Mesodermal cell (in vitro differentiated cells): ENCODE results near the gene FIZ1.

ENCODE experiments used
- H3K27ac ChIP-seq: 2 replicates; pipeline ENCODE4 v1.7.0; 2013; ENCODE audit warnings: mild to moderate bottlenecking, low read depth, low read length, moderate library complexity; ENCODE audit not compliant: severe bottlenecking
- H3K36me3 ChIP-seq: 2 replicates; pipeline ENCODE4 v1.7.1; 2013; ENCODE audit warnings: mild to moderate bottlenecking, low read length, moderate library complexity; ENCODE audit not compliant: control insufficient read depth, insufficient read depth
- H3K4me1 ChIP-seq: one replicate; pipeline ENCODE4 v1.7.1; 2013; ENCODE audit warnings: mild to moderate bottlenecking, low read length; ENCODE audit not compliant: insufficient read depth, control insufficient read depth, poor library complexity, severe bottlenecking
- H3K4me3 ChIP-seq: 2 replicates; pipeline ENCODE4 v1.7.0; 2013; ENCODE audit warnings: low read length, control low read depth, mild to moderate bottlenecking; ENCODE audit not compliant: insufficient read depth, poor library complexity, severe bottlenecking; ENCODE audit errors: extremely low read depth
- H3K9me3 ChIP-seq: 2 replicates; pipeline ENCODE4 v1.7.1; 2013; ENCODE audit warnings: mild to moderate bottlenecking, low read length, moderate library complexity; ENCODE audit not compliant: control insufficient read depth
- WGBS, 2 experiments: methylation state at CpG; one replicate each; pipeline ENCODE4 v1.1.5; 2013; ENCODE audit warnings: missing lambda C conversion rate in 2 of 2; ENCODE audit not compliant: insufficient coverage in 2 of 2; 5-methylcytosine and 5-hydroxymethylcytosine counted together

FIZ1 gene

GRCh38 chr19:55600662-55601028 lies 1.3 kb upstream of the FIZ1 start:
- WGBS, 2 experiments: 14 to 83% methylated on average over 1 to 7 of the region's 15 CpGs
- peaks cover 21% of the 10 kb centered on the region for H3K36me3 ChIP-seq
- H3K4me1 ChIP-seq: peaks cover 9% of the 10 kb centered on the region
- no peaks in the 10 kb centered on the region for H3K9me3 ChIP-seq
- H3K4me3 ChIP-seq: peak overlapping the region; percentile 61
- peak overlapping the region; percentile 97 for H3K27ac ChIP-seq

GRCh38 chr19:55599842-55600661 lies 735 bp upstream of the FIZ1 start, which contains the start of gene ZNF524:
Gene ZNF524, plus strand, starts transcription at chr19:55600288. Its CDS starts 1,825 bp downstream, at chr19:55602113.
- Histone ChIP-seq H3K36me3 (peaks cover 26% of the 10 kb centered on the region), H3K4me1 (peaks cover 9% of the 10 kb centered on the region), H3K9me3 (no peaks in the 10 kb centered on the region), H3K4me3 (peak within 1 kb of the TSS; percentile 61), H3K27ac (peak within 1 kb of the TSS; percentile 97)
- WGBS, 2 experiments: 0% methylated on average over 36 to 38 of the region's 97 CpGs

- 0 to 9% methylated on average over 17 to 22 of the region's 26 CpGs for WGBS, 2 experiments
- H3K27ac ChIP-seq: peak overlapping the region; percentile 97
- H3K36me3 ChIP-seq: peaks cover 35% of the 10 kb centered on the region
- H3K4me1 ChIP-seq: peaks cover 9% of the 10 kb centered on the region
- H3K4me3 ChIP-seq: peak overlapping the region; percentile 61
- no peaks in the 10 kb centered on the region for H3K9me3 ChIP-seq
Measured at GRCh38 chr19:55598719-55599467, 424 bp downstream of the FIZ1 start.

GRCh38 chr19:55598034-55598433 lies 1.3 kb downstream of the FIZ1 start:
- no peak overlapping the region for H3K27ac ChIP-seq
- 85 to 93% methylated on average over 9 of the region's 9 CpGs for WGBS, 2 experiments
- H3K4me3 ChIP-seq: no peak overlapping the region
- no peaks in the 10 kb centered on the region for H3K9me3 ChIP-seq
- peaks cover 9% of the 10 kb centered on the region for H3K4me1 ChIP-seq
- H3K36me3 ChIP-seq: peaks cover 38% of the 10 kb centered on the region

DNA sequence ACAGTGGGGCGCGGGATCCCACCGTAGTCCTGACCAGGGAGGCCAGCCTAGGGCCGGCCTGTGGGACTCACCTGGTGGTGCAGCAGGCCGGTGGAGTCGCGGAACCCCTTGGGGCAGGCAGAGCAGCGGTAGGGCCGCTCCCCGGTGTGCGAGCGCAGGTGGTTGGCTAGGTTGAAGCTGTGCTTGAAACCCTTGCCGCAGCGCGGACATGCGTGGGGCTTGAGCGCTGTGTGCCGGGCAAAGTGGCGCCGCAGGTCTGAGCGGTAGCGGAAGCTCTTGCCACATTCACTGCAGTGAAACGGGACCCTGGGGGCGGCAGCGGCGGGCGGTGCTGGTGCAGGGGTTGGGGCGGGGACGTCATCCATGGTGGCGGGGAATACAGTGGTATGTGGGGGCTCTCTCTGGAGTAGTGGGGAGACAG lies 1.8 kb downstream of the FIZ1 start:
- H3K27ac ChIP-seq: no peak overlapping the region
- WGBS, 2 experiments: 95% methylated on average over 22 to 25 of the region's 30 CpGs

DNA sequence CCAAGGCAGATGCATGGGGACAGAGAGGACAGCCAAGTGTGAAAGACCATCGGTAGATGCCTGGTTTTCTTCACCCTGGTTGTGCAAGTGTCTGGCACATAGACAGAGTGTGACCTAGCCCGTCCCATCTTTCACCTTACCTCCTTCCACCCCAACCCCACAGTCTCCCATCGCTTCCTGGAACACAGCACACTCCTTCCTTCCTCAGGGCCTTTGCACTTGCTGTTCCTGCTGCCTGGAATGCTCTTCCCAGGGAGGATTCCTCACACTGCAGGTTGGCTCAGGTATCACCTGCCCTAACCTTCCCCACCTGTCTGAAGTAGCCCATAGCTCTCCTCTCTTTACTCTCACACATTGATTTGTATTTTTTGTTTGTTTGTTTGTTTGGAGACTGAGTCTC lies 3.0 kb downstream of the FIZ1 start:
- H3K4me1 ChIP-seq: peaks cover 7% of the 10 kb centered on the region
- H3K27ac ChIP-seq: no peak overlapping the region
- peaks cover 52% of the 10 kb centered on the region for H3K36me3 ChIP-seq
- 95 to 96% methylated on average over 2 to 3 of the region's 3 CpGs for WGBS, 2 experiments
- H3K4me3 ChIP-seq: no peak overlapping the region
- H3K9me3 ChIP-seq: no peaks in the 10 kb centered on the region

More for the DNA sequence above, 1.8 kb downstream of the FIZ1 start:
- peaks cover 40% of the 10 kb centered on the region for H3K36me3 ChIP-seq
- H3K4me1 ChIP-seq: peaks cover 9% of the 10 kb centered on the region
- H3K4me3 ChIP-seq: no peak overlapping the region
- no peaks in the 10 kb centered on the region for H3K9me3 ChIP-seq

- Histone ChIP-seq H3K4me1 (no peaks in the 10 kb centered on the region), H3K4me3 (no peak overlapping the region), H3K36me3 (peaks cover 54% of the 10 kb centered on the region), H3K9me3 (no peaks in the 10 kb centered on the region), H3K27ac (no peak overlapping the region)
- WGBS, 2 experiments: 92 to 100% methylated on average over 3 of the region's 4 CpGs
Measured at GRCh38 chr19:55594996-55595545, 4.2 kb downstream of the FIZ1 start.

DNA sequence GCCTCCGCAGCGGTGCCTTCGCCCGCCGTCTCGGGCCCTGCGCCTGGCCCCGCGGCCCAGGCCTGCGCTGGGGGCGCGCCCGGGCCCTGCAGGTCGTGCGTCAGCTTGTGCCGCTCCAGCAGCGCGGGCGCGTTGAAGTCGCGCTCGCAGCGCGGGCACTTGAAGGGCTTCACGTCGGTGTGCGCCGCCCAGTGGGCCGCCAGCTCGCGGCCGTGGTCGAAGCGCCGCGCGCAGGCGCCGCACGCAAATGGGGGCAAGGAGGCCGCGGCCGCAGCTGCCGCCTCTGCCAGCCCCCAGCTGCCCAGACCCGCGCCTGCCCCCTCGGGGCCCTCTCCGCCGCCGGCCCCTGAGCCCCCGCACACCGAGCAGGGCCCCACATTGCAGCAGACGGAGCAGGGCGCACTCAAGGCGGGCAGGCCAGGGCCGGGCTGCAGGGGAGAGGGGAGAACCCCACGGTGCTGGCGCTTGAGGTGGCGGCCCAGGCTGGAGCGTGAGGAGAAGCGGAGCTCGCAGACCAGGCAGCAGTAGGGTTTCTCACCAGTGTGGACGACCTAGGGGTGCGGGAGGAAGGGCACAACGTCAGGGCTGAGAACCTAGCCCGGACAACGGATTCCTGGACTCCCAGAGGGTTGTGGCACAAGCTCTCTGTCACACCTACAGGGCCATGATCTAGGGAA lies 6.1 kb downstream of the FIZ1 start:
- Histone ChIP-seq H3K4me1 (no peaks in the 10 kb centered on the region), H3K36me3 (peaks cover 54% of the 10 kb centered on the region), H3K9me3 (no peaks in the 10 kb centered on the region), H3K4me3 (no peak overlapping the region), H3K27ac (no peak overlapping the region)
- 97 to 98% methylated on average over 59 to 63 of the region's 68 CpGs for WGBS, 2 experiments

- Histone ChIP-seq H3K9me3 (no peaks in the 10 kb centered on the region), H3K4me1 (no peaks in the 10 kb centered on the region), H3K27ac (no peak overlapping the region), H3K4me3 (no peak overlapping the region), H3K36me3 (peaks cover 54% of the 10 kb centered on the region)
- 96 to 97% methylated on average over 72 to 73 of the region's 73 CpGs for WGBS, 2 experiments
Measured at GRCh38 chr19:55592391-55593090, 6.8 kb downstream of the FIZ1 start.

DNA sequence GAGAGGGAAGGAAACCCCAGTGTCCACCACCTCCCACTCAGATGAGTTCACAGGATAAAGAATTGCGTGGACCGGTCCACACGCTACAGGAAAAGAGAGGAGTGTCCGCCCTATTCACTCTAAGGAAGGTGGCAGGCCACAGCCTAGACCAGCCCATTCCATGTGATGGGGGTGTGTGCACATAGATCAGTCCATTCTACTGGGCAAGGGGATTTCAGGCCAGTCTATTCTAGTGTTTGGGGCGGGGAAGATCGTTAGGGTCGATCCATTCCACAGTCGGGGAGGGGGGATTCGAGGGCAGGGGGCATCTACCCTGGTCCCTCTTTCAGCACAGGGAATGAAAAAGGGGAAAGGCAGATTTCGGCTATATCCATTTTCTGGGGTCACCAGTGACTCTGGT lies 7.8 kb downstream of the FIZ1 start:
- Histone ChIP-seq H3K9me3 (no peaks in the 10 kb centered on the region), H3K4me1 (no peaks in the 10 kb centered on the region), H3K27ac (no peak overlapping the region), H3K4me3 (no peak overlapping the region), H3K36me3 (peaks cover 45% of the 10 kb centered on the region)
- WGBS, 2 experiments: 67 to 95% methylated on average over 5 to 6 of the region's 10 CpGs
